Embryonic facial prominence (tissue), 1 donor: ENCODE results near the gene CES2.
"Not testable (repeated sequence)": the region's sequence is repeated elsewhere in the genome, so short reads cannot be mapped to it uniquely, and the experiment has no call there.

Experiments
- DNase-seq: peaks from one replicate; pipeline ENCODE4 v3.0.0-alpha.2; 2016; ENCODE audit errors: extremely low spot score

Gene CES2

DNA sequence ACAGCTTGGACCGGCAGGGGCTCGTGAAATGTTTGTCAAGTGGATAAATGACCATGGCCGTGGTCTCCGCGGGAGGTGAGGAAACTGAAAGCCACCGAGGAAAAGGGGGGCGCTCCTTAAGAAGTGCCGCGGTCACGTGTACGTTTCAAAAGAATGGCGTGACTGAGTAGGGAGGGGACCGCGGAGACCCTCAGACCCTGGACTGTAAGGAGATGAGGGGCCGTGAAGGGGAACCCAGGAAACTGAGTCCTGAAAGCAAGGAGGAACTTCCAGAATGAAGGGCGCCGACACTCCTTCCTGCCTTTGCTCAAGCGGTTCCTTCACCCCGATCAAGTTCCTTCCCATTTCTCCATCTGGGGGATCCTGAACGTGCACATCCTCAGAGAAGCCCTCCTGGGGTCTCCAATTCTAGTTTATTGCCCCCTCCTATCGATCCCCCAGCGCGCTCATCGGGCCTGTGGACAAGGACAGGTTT, 440 bp upstream of the CES2 start:
- not testable (repeated sequence) for DNase-seq

DNA sequence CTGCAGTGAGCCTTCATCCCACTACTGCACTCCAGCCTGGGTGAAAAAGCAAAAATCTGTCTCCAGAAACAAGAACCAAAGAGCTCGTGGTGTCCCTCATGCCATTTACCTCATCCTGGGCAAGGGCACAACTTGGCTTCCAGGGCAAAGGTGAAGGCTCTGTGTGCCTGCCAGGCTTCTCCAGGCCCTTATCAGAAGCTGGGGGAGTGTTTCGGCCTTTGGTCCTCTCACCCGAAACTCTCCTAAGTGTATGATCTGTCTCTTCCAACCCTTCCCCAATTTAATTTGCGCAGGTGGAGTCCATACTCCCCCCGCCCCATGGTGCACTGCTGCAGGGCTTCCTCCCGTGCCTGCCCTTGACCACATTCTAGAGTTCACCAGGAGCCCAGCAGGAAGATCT, 1.1 kb downstream of the CES2 start:
- DNase-seq = no peak

DNA sequence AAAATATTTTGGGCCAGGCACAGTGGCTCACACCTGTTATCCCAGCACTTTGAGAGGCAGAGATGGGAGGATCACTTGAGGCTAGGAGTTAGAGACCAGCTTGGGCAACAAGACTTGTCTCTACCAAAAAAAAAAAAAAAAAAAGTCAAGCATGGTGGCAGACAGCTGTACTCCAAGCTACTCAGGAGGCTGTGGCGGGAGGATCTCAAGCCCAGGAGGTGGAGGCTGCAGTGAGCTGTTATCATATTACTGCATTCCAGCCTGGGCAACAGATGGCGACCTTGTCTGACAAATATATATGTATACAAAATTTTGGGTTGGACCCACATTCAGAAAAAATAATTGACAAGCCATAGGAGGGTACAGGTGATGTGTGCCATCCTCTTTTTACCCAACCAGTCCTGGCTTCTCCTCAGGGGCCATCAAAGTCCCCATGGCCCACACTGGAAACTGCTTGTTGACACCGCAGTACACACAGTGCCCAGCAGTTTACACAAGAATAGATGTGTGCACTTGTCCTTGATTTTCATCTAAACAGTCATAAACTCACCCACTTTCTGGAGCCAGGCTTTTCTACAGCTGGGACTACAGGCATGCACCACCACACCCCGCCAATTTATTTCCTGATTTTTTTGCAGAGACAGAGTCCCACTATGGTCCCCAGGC, 1.7 kb downstream of the CES2 start:
- DNase-seq = no peak

DNA sequence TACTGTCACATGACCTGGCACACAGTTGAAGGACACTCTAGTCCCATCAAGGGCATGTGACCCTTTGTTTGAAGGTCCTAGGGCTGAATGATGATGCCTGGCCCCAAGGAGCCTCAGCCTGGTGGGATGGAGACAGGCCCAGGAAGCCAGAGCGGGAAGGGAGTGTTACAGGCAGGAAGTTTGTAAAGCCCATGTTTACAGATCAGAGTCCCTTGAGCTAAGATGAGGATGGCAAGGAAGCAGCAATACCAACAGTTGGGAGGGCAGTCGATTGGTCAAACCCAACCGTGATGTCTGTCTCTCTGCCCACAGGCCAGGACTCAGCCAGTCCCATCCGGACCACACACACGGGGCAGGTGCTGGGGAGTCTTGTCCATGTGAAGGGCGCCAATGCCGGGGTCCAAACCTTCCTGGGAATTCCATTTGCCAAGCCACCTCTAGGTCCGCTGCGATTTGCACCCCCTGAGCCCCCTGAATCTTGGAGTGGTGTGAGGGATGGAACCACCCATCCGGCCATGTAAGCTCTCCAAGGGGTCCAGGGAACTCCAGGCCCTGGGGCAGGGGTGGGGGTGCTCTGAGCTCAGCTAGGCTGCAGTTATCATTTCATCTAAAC, 2.5 kb downstream of the CES2 start:
- DNase-seq = no peak

DNA sequence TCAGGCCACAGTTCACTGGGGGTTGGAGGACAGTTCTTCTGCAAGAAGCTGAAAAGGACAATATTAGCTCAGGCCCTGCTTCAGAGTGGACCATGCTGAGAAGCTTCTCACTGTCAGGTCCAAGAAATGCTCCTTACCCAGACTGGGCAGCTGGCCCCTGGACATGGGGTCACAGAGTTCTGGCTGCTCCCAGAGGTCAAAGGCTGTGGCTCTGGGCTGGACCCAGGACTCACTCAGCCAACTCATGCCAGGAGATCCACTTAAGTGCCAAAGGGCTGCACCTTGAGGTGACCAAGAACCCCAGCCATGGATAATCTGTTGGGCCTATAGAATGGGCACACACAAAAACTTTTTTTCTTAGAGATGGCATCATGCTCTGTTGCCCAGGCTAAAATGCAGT, 4.0 kb downstream of the CES2 start:
- DNase-seq = no peak

DNA sequence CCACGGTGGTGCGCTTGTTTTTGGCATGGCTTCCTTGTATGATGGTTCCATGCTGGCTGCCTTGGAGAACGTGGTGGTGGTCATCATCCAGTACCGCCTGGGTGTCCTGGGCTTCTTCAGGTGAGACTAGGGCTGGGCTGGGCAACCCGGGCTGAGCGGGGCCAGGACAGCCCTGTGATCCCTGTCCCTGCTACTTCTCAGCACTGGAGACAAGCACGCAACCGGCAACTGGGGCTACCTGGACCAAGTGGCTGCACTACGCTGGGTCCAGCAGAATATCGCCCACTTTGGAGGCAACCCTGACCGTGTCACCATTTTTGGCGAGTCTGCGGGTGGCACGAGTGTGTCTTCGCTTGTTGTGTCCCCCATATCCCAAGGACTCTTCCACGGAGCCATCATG, 4.9 kb downstream of the CES2 start:
- no peak for DNase-seq

DNA sequence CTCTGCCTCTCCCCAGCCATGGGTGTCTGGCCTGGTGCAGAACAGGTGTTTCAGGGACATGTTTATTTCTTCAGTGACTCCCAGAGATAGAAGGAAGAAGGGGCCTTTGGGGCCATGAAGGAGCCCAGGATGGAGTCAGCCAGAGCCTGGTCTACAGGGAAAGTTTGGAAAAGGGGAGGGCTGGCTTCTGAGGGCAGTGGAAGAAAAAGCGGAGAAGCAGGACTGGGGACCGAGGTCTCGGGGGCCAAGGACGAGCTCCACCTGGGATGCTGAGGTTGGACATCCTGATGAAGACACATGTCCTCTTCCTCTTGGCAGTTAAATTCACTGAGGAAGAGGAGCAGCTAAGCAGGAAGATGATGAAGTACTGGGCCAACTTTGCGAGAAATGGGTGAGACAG, 7.7 kb downstream of the CES2 start:
- DNase-seq = no peak

DNA sequence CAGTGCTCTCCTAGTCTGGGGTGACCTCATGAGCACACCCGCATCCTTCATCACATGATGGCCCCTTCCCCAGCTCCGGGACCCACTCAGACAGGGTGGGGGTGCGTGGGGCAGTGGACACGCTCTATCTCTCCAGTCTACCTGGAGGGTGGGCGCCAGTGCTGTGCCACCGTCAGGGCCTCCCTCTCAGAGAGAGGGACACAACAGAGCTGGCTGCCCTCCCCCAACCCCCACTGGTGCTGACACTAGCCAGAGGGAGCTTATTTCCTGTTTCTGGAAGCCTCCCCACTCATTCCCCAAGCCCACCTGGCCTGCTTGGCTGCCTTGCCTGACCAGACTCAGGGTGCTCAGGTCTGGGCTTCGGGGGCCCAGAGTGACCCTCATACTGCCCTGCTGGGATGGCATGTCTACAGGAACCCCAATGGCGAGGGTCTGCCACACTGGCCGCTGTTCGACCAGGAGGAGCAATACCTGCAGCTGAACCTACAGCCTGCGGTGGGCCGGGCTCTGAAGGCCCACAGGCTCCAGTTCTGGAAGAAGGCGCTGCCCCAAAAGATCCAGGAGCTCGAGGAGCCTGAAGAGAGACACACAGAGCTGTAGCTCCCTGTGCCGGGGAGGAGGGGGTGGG, 8.2 kb downstream of the CES2 start:
- DNase-seq = no peak

DNA sequence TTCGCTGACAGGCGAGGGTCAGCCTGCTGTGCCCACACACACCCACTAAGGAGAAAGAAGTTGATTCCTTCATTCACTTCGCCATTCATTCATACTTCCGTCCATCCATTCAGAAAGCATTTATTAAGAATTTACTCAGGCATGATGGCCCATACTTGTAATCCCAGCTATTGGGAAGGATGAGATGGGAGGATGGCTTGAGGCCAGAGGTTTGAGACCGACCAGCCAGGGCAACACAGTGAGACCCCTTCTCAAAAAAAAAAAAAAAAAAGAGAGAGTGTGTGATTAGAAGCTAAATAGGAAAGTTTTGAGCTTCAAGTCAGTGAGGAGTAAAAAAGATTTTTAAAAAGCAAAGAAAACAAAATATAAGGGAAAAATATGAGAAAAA, 8.7 kb downstream of the CES2 start:
- no peak for DNase-seq

DNA sequence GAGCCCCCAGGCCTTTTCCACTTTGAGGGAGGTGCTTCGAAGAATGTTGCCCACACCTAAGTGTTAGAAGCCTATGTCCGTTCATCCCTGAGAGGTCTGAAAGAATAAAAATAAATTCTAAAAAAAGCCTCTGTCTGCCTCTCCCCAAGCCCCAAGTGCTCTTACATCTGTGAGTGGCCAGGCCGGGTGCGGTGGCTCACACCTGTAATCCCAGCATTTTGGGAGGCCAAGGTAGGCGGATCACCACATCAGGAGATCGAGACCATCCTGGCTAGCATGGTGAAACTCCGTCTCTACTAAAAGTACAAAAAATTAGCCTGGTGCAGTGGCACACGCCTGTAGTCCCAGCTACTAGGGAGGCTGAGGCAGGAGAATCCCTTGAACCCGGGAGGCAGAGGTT, 9.7 kb downstream of the CES2 start:
- not testable (repeated sequence) for DNase-seq

DNA sequence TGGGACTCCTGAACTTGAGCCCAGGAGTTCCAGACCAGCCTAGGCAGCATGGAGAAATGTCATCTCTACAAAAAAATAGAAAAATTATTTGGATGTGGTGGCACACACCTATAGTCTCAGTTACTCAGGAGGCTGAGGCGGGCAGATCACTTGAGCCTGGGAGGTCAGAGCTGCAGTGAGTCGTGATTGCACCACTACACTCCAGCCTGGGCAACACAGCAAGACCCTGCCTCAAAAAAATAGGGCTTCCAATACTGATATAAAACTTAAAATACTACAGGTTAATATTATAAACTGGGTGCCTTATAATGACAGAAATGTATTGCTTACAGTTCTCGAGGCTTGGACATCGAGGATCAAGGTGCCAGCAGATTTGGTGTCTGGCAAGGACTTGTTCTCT, 10.6 kb downstream of the CES2 start:
- DNase-seq = no peak

DNA sequence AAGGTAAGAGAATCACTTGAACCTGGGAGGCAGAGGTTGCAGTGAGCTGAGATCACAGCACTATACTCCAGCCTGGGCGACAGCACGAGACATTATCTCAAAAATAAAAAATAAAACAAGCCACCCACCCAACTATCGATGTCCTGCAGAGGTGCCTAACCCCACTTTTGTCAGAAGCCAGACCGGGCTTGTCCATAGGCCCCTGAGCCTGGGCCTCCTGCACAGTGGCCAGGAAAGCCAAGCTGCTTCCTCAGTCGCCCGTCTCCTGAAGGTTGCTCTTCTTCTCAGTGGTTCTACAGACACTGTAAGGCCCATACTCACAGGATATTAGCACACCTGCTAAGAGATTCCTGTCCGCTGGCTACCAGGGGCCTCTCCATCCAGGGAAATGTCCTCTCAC, 11.2 kb downstream of the CES2 start:
- DNase-seq = no peak

DNA sequence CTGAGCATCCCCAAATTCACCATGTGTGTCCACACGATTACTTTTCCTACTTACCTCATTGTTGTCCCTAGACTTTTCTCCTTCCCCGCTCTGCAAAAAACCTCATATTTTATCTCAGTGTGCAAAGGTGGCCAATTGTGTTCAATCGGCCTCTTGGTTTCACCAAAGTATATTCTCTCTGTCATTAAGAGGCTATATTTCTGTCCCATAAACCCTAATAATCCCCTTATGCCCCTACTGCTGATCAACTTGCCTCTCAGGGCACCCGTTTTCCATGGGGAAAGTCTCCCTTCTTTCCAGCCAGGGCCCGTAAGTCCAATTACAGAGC, 11.6 kb downstream of the CES2 start:
- DNase-seq = no peak

DNA sequence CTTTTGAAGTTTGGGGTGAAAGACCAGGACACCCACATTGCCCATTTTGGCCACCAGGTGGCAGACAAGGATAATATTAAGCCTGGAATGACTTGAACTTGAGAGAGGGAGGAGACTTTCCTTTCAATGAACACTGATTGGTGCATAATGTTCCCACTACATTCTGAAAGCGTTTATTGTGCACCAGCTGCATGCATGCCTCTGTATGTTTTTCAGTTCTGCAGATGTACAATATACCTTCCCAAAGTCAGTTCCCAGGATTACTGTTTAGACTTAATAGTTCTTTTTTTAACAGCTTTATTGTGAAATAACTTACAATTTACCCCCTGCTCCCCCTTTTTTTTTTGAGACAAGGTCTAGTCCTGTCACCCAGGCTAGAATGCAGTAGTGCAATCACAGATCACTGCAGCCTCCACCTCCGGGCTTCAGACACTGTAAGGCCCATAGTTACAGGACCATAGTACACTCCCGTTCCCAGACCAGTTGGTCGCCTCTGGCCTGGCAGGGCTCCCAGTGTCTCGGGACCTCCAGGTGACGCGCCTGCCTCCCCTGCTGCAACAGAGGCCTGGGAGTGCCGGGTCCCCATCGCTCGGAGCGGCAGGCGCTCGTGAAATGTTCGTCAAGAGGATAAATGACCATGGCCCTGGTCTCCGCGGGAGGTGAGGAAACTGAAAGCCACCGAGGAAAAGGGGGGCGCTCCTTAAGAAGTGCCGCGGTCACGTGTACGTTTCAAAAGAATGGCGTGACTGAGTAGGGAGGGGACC, 12.2 kb downstream of the CES2 start:
- DNase-seq = peak; percentile 54

DNA sequence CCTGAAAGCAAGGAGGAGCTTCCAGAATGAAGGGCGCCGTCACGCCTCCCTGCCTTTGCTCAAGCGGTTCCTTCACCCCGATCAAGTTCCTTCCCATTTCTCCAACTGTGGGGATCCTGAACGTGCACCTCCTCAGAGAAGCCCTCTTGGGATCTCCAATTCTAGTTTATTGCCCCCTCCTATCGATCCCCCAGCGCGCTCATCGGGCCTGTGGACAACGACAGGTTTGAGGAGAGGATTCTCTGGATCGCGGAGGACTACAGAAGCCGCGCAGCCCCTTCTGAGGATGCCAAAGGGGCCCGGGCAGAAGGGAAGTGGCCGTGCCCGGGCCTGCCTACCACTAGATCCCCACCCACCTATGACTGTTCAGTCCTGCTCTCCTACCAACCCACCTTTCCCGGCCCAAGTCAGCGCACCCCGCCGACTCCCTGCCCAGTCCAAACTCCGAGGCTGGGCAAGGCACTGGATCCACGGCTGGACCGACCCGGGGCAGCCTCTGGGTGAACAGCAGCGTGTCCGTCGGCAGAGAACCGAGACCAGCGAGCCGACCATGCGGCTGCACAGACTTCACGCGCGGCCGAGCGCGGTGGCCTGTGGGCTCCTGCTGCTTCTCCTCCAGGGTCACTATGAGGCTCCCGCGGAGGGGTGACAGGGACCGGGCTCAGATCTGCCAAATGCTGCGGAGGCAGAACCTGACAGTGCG, 13.0 kb downstream of the CES2 start:
- DNase-seq = no peak

DNA sequence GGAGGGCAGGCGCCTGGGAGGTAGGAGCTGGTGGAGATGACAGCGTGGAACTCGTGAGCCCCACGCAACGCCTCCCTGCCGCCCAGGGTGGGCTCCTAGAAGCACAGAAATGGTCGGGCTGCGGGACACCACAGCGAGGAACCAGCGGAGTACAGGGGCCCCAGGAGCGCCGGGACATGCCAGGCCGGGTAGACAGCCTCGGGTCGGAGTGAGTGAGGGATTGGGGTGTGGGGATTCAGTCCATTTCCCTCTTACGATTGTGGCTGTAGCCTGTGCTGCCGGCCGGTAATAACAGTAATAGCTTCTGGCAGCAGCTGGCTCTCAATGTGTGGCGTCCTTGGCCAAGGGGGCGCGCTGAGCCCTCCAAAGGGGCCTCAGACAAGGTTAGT, 13.5 kb downstream of the CES2 start:
- no peak for DNase-seq

DNA sequence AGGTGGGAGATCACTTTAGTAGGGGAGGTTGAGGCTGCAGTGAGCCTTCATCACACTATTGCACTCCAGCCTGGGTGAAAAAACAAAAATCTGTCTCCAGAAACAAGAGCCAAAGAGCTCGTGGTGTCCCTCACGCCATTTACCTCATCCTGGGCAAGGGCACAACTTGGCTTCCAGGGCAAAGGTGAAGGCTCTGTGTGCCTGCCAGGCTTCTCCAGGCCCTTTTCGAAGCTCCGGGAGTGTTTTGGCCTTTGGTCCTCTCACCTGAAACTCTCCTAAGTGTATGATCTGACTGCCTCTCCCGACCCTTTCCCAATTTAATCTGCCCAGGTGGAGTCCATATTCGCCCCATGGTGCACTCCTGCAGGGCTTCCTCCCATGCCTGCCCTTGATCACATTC, 14.2 kb downstream of the CES2 start:
- DNase-seq = no peak

DNA sequence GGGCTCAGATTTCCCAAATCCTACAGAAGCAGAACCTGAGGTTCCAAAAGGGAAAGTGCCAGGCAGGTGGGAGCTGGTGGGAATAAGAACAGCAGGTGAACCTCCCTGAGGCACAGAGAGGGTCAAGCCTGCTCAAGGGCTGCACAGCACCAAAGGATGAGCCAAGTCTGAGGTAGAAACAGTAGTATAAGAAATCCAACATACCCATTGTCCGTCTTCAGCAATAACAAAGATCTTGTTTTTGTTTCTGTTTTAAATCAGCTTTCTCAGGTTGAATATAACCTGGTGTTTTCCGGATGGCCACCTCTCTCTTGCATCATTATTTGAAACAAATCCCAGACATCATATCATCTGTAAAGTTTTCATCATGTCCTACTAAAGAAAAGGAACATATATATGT, 15.1 kb downstream of the CES2 start:
- no peak for DNase-seq

DNA sequence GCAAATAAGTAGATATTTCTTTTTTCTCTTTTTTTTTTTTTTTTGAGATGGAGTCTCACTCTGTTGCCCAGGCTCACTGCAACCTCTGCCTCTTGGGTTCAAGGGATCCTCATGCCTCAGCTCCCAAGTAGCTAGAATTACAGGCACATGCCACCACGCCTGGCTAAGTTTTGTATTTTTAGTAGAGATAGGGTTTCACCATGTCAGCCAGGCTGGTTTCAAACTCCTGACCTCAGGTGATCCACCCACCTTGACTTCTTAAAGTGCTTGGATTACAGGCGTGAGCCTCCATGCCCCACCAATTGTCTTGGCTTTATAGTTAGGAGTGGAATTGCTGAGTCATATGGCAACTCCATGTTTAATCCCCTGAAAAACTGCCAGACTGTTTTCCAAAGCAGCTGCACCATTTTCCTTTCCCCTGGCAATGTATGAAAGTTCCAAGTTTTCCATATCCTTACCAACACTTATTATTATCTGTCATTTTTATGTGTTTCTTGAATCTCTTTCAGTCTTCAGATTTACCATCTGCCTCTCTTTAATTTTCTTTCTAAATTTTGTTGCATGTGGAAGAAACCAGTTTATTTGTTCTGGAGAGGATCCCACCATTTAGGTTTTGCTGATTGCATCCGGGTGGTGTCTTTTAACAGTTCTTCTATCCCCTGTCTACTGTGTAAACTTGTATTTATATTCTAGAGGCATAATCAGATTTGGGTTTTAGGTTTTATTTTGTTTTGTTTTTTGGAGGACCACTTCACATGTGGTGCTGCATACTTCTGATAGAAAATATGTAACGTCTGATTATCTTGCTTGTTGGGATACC, 15.9 kb downstream of the CES2 start:
- DNase-seq = no peak

DNA sequence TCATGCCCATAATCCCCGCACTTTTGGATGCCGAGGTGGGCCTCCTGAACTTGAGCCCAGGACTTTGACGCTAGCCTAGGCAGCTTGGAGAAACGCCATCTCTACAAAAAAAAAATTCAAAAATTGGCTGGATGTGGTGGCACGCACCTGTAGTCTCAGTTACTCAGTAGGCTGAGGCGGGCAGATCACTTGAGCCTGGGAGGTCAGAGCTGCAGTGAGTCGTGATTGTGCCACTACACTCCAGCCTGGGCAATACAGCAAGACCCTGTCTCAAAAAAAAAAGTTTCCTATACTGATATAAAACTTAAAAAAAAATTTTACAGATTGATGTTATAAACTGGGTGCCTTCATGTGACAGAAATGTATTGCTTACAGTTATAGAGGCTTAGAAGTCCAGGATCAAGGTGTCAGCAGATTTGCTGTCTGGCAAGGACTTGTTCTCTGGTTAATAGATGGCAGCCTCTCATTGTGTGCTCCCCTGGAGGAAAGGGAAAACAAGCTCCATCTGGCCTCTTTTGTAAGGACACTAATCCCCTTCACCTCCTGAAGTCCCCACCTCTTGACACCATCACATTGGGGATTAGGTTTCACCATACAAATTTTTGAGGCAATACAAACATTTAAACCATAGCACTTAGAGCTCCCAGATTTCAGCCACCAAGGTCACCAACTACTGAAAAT, 17.3 kb downstream of the CES2 start:
- no peak for DNase-seq
